HCT116 (cell line): ENCODE results near the gene TMEM222. TPM values are rescaled to one million over a fixed set of nuclear protein-coding genes. Genes with fewer than 3 reads are reported as not detected.

Experiments
- ATAC-seq: fragments of 200-7000 bp; cut with Tn5 transposase; 2 replicates; pipeline ENCODE4 v1.9.1; 2020; ENCODE audit warnings: mild to moderate bottlenecking, moderate library complexity
- BruUV-seq: library from RNA; stranded (reverse); fragments of 400-500 nt; replicated peaks from 2 replicates; lab custom pipeline; 2021; lab: Mats Ljungman, UMichigan
- CTCF ChIA-PET: fragments of 300-600 bp; sonication (Branson Sonifier 250); formaldehyde crosslinking; loops from one replicate; lab custom pipeline; 2021; ENCODE audit warnings: antibody characterized with exemption; lab: Charles Lee
- POLR2A ChIA-PET: fragments of 300-600, 350-600 bp; sonication (Branson Sonifier 250); formaldehyde crosslinking; loops from one replicate; lab custom pipeline; 2021; ENCODE audit warnings: antibody characterized with exemption; lab: Charles Lee
- RAD21 ChIA-PET, 2 experiments: fragments of 300-600 bp; sonication (Branson Sonifier 250); formaldehyde crosslinking; loops; one replicate each; lab custom pipeline; 2023; ENCODE audit warnings: low total read pairs in 2 of 2; ENCODE audit not compliant: uncharacterized antibody in 2 of 2, unreplicated experiment in 2 of 2, low non-redundant PET in 1 of 2; lab: Charles Lee
- DNase-seq: peaks from one replicate; pipeline ENCODE4 v3.0.0-alpha.2; 2010; ENCODE audit warnings: low read depth, low spot score
- H2AFZ ChIP-seq: fragments of 200-600 bp; shearing (Covaris generic), sonication (generic); 2 replicates; pipeline ENCODE4 v1.6.1; 2017; ENCODE audit warnings: low read depth, mixed run types, mixed read lengths, antibody characterized with exemption, low read length; ENCODE audit not compliant: poor library complexity, severe bottlenecking
- H3K27ac ChIP-seq: 2 replicates; pipeline ENCODE4 v1.5.1; 2012; ENCODE audit warnings: low read depth, low read length
- H3K27me3 ChIP-seq: fragments of 200-600 bp; sonication (generic); 2 replicates; pipeline ENCODE4 v1.6.1; 2016; ENCODE audit warnings: mixed run types, low read length, mixed read lengths; ENCODE audit not compliant: insufficient read depth
- H3K36me3 ChIP-seq, 2 experiments: fragments of 200-500 bp in 1 of 2; fragments of 200-600 bp in 1 of 2; sonication (Bioruptor generic) in 1 of 2; sonication (generic) in 1 of 2; 2 replicates each; pipeline versions ENCODE4 v1.5.1 to v1.6.1; 2014 to 2016; ENCODE audit warnings: low read length in 2 of 2, inconsistent platforms in 1 of 2, mixed read lengths in 1 of 2, mixed run types in 1 of 2; ENCODE audit not compliant: insufficient read depth in 2 of 2, control insufficient read depth in 1 of 2
- H3K4me1 ChIP-seq, 2 experiments: fragments of 200-600 bp in 1 of 2; sonication (generic) in 1 of 2; 2 replicates each; pipeline versions ENCODE4 v1.5.1 to v1.6.1; 2012 to 2017; ENCODE audit warnings: low read length in 2 of 2, inconsistent platforms in 1 of 2, mild to moderate bottlenecking in 1 of 2, mixed read lengths in 1 of 2, mixed run types in 1 of 2, moderate library complexity in 1 of 2; ENCODE audit not compliant: insufficient read depth in 2 of 2, control insufficient read depth in 1 of 2
- H3K4me2 ChIP-seq: fragments of 200-600 bp; sonication (generic); 2 replicates; pipeline ENCODE4 v1.6.1; 2017; ENCODE audit warnings: mixed run types, low read length, mixed read lengths
- H3K4me3 ChIP-seq, 2 experiments: fragments of 200-600 bp in 1 of 2; sonication (generic) in 1 of 2; replicated peaks in 1 of 2; 2 replicates each; pipeline ENCODE4 v1.5.1; 2011 to 2016; ENCODE audit warnings: low read length in 2 of 2, control low read depth in 1 of 2, low read depth in 1 of 2, mild to moderate bottlenecking in 1 of 2, mixed read lengths in 1 of 2, mixed run types in 1 of 2
- H3K79me2 ChIP-seq: fragments of 200-600 bp; sonication (generic); 2 replicates; pipeline ENCODE4 v1.6.1; 2017; ENCODE audit warnings: mild to moderate bottlenecking, mixed run types, low read length, moderate library complexity, mixed read lengths; ENCODE audit not compliant: insufficient read depth
- H3K9ac ChIP-seq: fragments of 200-600 bp; sonication (generic); 2 replicates; pipeline ENCODE4 v1.6.1; 2016; ENCODE audit warnings: low read length, mixed read lengths
- H3K9me2 ChIP-seq: fragments of 200-600 bp; sonication (generic), shearing (Covaris generic); 2 replicates; pipeline ENCODE4 v1.6.1; 2017; ENCODE audit warnings: mixed run types, mild to moderate bottlenecking, moderate library complexity; ENCODE audit not compliant: insufficient read depth
- H3K9me3 ChIP-seq, 2 experiments: fragments of 200-500 bp in 1 of 2; fragments of 200-600 bp in 1 of 2; sonication (Bioruptor generic) in 1 of 2; sonication (generic) in 1 of 2; 2 replicates each; pipeline ENCODE4 v1.6.1; 2014 to 2017; ENCODE audit warnings: low read length in 2 of 2, mixed read lengths in 2 of 2, inconsistent platforms in 1 of 2, low read depth in 1 of 2, mild to moderate bottlenecking in 1 of 2, mixed run types in 1 of 2, moderate library complexity in 1 of 2; ENCODE audit not compliant: control insufficient read depth in 1 of 2, insufficient read depth in 1 of 2
- H4K20me1 ChIP-seq: fragments of 200-600 bp; sonication (generic), shearing (Covaris generic); 2 replicates; pipeline ENCODE4 v1.6.1; 2017; ENCODE audit warnings: mixed run types, mild to moderate bottlenecking, moderate library complexity; ENCODE audit not compliant: insufficient read depth
- CBX3 ChIP-seq: IDR thresholded peaks from 2 replicates; pipeline ENCODE4 v1.6.1; 2012; ENCODE audit warnings: low read depth
- CEBPB ChIP-seq: IDR thresholded peaks from 2 replicates; pipeline ENCODE4 v1.6.1; 2012; ENCODE audit warnings: low read depth
- EGR1 ChIP-seq: IDR thresholded peaks from 2 replicates; pipeline ENCODE4 v1.6.1; 2012; ENCODE audit warnings: low read depth
- ELF1 ChIP-seq: IDR thresholded peaks from 2 replicates; pipeline ENCODE4 v1.6.1; 2012; ENCODE audit warnings: low read depth, borderline replicate concordance
- EZH2 ChIP-seq: fragments of 200-600 bp; sonication (generic); IDR thresholded peaks from 2 replicates; pipeline ENCODE4 v1.6.1; 2017; ENCODE audit warnings: antibody characterized with exemption, mixed run types
- JUND ChIP-seq: IDR thresholded peaks from 2 replicates; pipeline ENCODE4 v1.6.1; 2012
- RAD21 ChIP-seq: IDR thresholded peaks from 2 replicates; pipeline ENCODE4 v1.6.1; 2012; ENCODE audit warnings: low read depth, mild to moderate bottlenecking
- SIN3A ChIP-seq: IDR thresholded peaks from 2 replicates; pipeline ENCODE4 v1.6.1; 2012; ENCODE audit warnings: low read depth
- SRF ChIP-seq: IDR thresholded peaks from 2 replicates; pipeline ENCODE4 v1.6.1; 2012; ENCODE audit warnings: low read depth
- TCF7L2 ChIP-seq: IDR thresholded peaks from 2 replicates; pipeline ENCODE4 v1.7.0; 2011; ENCODE audit warnings: borderline replicate concordance, inconsistent platforms; ENCODE audit not compliant: insufficient read depth, insufficient read length; ENCODE audit errors: extremely low read depth
- YY1 ChIP-seq: IDR thresholded peaks from 2 replicates; pipeline ENCODE4 v1.6.1; 2011; ENCODE audit warnings: low read length, low read depth, moderate library complexity, mild to moderate bottlenecking; ENCODE audit not compliant: insufficient replicate concordance; ENCODE audit errors: extremely low read depth
- ZNF274 ChIP-seq: fragments of 200-500 bp; sonication (Bioruptor generic); IDR thresholded peaks from 2 replicates; pipeline ENCODE4 v1.6.1; 2014; ENCODE audit warnings: mild to moderate bottlenecking, low read depth, low read length, inconsistent platforms
- intact Hi-C: fragments of 100-400 bp; cut with micrococcal nuclease; formaldehyde crosslinking; loops from 2 replicates; pipeline ENCODE4 v1.10.0; 2022
- total RNA-seq: library from RNA; stranded (reverse); gene quantifications from one replicate; pipeline ENCODE4 v1.2.1, GENCODE V29; 2021; ENCODE audit not compliant: unreplicated experiment
- TF ChIP-seq, protein P1 (sequence below), 3 experiments: fragments of 200-600 bp in 1 of 3; sonication (generic) in 1 of 3; IDR thresholded peaks in 2 of 3; conservative IDR thresholded peaks in 1 of 3; 2 replicates each; pipeline ENCODE4 v1.5.1; 2012 to 2017; ENCODE audit warnings: low read depth in 2 of 3, low read length in 2 of 3, antibody characterized with exemption in 1 of 3, borderline replicate concordance in 1 of 3, control low read depth in 1 of 3, mild to moderate bottlenecking in 1 of 3, mixed read lengths in 1 of 3, mixed run types in 1 of 3, moderate library complexity in 1 of 3; ENCODE audit not compliant: insufficient read depth in 1 of 3
- TF ChIP-seq, protein P2 (sequence below): IDR thresholded peaks from 2 replicates; pipeline ENCODE4 v1.6.1; 2012

Gene TMEM222
- total RNA-seq, 1 experiment from 2014 or later = 32.8 TPM

DNA sequence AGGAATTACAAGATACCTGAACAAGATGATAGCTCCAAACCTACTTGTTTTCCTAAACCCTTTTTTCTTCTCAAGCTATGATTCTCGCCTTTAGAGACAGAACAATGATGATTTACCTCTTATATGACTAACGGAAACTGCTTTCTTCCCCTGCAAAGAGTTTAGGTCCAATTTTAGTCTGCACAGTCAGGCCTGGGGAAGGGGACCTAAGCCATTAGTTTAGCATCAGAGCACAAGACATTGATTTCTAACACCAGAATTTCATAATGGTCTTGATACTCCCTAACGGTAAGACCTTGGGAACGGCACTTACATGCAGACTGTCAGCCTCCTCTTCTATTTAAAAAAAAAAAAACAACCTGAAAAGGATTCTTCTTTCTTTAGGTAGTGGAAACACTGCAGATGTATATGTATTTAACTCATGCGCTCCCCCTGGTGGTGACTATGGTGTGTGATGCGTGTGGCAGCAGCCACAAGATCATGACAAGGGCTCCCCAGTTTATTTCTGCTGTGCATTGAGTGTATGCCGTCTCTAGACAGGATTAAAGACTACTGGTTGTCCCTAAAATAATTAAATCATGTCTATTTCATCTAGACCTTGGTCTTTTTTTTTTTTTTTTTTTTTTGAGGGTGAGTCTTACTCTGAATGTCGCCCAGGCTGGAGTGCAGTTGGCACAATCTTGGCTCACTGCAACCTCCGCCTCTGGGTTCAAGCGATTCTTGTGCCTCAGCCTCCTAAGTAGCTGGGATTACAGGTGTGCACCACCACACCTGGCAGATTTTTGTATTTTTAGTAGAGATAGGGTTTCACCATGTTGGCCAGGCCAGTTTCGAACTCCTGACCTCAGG, 37.3 kb upstream of the TMEM222 start:
- ATAC-seq (peak; percentile 98), DNase-seq (peak; percentile 45)
- no TSS peak for BruUV-seq
- H3K9me3 ChIP-seq = no peaks in the 10 kb centered on the region
- H3K4me1 ChIP-seq = no peaks in the 10 kb centered on the region
- H3K36me3 ChIP-seq = no peaks in the 10 kb centered on the region; a peak in 1 of 4 replicates
- no peaks in the 10 kb centered on the region for H3K27me3 ChIP-seq
- no peak overlapping the region for H3K27ac ChIP-seq
- CTCF ChIA-PET = interaction anchor here (1.0 to 3.8 kb wide), 6 partner anchors 87 to 239 kb away, joined by 3 to 31 read pairs (median 6); no protein-coding TSS in a partner anchor
- no peak overlapping the region for H3K4me3 ChIP-seq
- H4K20me1 ChIP-seq = no peaks in the 10 kb centered on the region
- no peak overlapping the region for H2AFZ ChIP-seq
- H3K4me2 ChIP-seq = no peak overlapping the region
- no peaks in the 10 kb centered on the region for H3K9me2 ChIP-seq
- H3K9ac ChIP-seq = no peak overlapping the region
- peak; percentile 83 for TF ChIP-seq RAD21
- TF ChIP-seq, protein P1, sequence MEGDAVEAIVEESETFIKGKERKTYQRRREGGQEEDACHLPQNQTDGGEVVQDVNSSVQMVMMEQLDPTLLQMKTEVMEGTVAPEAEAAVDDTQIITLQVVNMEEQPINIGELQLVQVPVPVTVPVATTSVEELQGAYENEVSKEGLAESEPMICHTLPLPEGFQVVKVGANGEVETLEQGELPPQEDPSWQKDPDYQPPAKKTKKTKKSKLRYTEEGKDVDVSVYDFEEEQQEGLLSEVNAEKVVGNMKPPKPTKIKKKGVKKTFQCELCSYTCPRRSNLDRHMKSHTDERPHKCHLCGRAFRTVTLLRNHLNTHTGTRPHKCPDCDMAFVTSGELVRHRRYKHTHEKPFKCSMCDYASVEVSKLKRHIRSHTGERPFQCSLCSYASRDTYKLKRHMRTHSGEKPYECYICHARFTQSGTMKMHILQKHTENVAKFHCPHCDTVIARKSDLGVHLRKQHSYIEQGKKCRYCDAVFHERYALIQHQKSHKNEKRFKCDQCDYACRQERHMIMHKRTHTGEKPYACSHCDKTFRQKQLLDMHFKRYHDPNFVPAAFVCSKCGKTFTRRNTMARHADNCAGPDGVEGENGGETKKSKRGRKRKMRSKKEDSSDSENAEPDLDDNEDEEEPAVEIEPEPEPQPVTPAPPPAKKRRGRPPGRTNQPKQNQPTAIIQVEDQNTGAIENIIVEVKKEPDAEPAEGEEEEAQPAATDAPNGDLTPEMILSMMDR (IDR thresholded peaks at IDR 0.05 in 2 of 3, conservative IDR thresholded peaks at IDR 0.05 in 1 of 3; ENCODE audit: borderline replicate concordance in 1 of 3, insufficient read depth in 1 of 3, low read depth in 2 of 3, low read length in 2 of 3) = peak; percentile 71 to 87 (median 85)
- no peak for TF ChIP-seq TCF7L2
- H3K79me2 ChIP-seq = no peaks in the 10 kb centered on the region
- POLR2A ChIA-PET = interaction anchor here (1.0 kb wide), 1 partner anchor 130 kb away, joined by 3 read pairs; the partner anchor contains the start of gene SLC9A1
- intact Hi-C loops = loop anchor here (1.0 kb wide), 3 partner anchors 86 to 240 kb away; no protein-coding TSS in a partner anchor
- RAD21 ChIA-PET = interaction anchor here in 1 of 2 experiments (0.8 kb wide), 1 partner anchor 187 kb away, joined by 3 read pairs; no protein-coding TSS in a partner anchor

DNA sequence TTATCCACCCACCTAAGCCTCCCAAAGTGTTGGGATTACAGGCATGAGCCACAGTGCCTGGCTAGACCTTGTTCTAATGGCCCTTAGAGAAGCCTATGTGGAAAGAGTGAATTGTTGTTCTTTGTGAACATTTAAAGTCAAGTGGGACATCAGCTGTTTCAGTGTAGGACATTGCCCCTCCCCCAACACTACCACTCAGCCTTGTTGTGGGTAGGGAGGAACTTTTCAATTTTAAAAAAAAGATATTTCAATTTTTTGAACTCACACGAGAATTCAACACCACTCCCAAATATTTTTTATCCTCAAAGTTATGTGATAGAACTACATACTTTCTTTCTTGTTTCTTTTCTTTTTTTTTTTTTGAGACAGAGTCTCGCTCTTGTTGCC, 36.7 kb upstream of the TMEM222 start:
- ChIA-PET CTCF (interaction anchor here (1.0 to 3.8 kb wide), 3 partner anchors 182 to 241 kb away, joined by 5 to 31 read pairs (median 6); no protein-coding TSS in a partner anchor), POLR2A (no interaction called here), RAD21 (interaction anchor here in 1 of 2 experiments (0.7 kb wide), 1 partner anchor 27 kb away, joined by 4 read pairs; no protein-coding TSS in a partner anchor)
- Histone ChIP-seq H3K9me3 (no peaks in the 10 kb centered on the region), H3K9me2 (no peaks in the 10 kb centered on the region), H3K4me3 (no peak overlapping the region), H3K9ac (no peak overlapping the region), H3K4me1 (no peaks in the 10 kb centered on the region), H4K20me1 (no peaks in the 10 kb centered on the region), H3K36me3 (no peaks in the 10 kb centered on the region; a peak in 1 of 4 replicates), H3K27me3 (no peaks in the 10 kb centered on the region), H3K4me2 (no peak overlapping the region), H2AFZ (no peak overlapping the region), H3K27ac (no peak overlapping the region), H3K79me2 (no peaks in the 10 kb centered on the region)
- intact Hi-C loops = no loop called here
- ATAC-seq (0 out of 2 replicates have a peak, but pooled peaks have one; percentile 20), DNase-seq (no peak)
- no TSS peak for BruUV-seq
- TF ChIP-seq SIN3A (no peak), EZH2 (no peak), JUND (no peak), CEBPB (no peak), ELF1 (no peak), EGR1 (no peak), YY1 (no peak), SRF (no peak), ZNF274 (no peak), CBX3 (no peak)
- TF ChIP-seq, protein P2, sequence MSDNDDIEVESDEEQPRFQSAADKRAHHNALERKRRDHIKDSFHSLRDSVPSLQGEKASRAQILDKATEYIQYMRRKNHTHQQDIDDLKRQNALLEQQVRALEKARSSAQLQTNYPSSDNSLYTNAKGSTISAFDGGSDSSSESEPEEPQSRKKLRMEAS = no peak
